ENCODE measurements around the gene KPRP.

Gene KPRP

GRCh38 chr1:152758636-152759035 lies 811 bp downstream of the KPRP start:
- DNase-seq (ENCODE audit: low spot score in 2 of 2): no peak
- H3K27me3 Mint-ChIP-seq: peaks cover 13% of the 10 kb centered on the region

GRCh38 chr1:152759453-152760173 lies 1.8 kb downstream of the KPRP start:
- Mint-ChIP-seq H3K27me3 (peaks cover 13% of the 10 kb centered on the region), H3K36me3 (no peaks in the 10 kb centered on the region), H3K27ac (no peak overlapping the region), H3K4me3 (no peak overlapping the region), H3K4me1 (no peaks in the 10 kb centered on the region), H3K9me3 (no peaks in the 10 kb centered on the region)
- ATAC-seq (ENCODE audit: low read depth) (no peak), DNase-seq (ENCODE audit: low spot score in 2 of 2) (no peak)

More at GRCh38 chr1:152758636-152759035, 811 bp downstream of the KPRP start:
- Mint-ChIP-seq H3K4me1 (no peaks in the 10 kb centered on the region), H3K36me3 (no peaks in the 10 kb centered on the region), H3K9me3 (no peaks in the 10 kb centered on the region), H3K4me3 (no peak overlapping the region), H3K27ac (no peak overlapping the region)
- ATAC-seq (ENCODE audit: low read depth): no peak

DNA sequence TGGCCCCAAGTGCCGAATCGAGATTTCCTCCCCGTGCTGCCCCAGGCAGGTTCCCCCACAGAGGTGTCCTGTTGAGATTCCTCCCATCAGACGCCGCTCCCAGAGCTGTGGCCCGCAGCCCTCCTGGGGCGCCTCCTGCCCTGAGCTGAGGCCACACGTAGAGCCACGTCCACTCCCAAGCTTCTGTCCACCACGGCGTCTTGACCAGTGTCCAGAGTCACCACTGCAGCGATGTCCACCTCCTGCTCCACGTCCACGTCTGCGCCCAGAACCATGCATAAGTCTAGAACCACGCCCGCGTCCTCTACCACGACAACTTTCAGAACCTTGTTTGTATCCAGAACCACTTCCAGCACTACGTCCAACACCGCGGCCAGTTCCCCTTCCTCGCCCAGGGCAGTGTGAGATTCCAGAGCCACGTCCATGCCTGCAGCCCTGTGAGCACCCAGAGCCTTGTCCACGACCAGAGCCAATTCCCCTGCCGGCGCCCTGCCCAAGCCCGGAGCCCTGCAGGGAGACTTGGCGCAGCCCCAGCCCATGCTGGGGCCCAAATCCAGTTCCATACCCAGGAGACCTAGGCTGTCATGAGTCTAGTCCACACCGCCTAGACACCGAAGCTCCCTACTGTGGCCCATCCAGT lies 2.8 kb downstream of the KPRP start:
- ATAC-seq (ENCODE audit: low read depth) (no peak), DNase-seq (ENCODE audit: low spot score in 2 of 2) (no peak)
- no peaks in the 10 kb centered on the region for H3K36me3 Mint-ChIP-seq
- no peaks in the 10 kb centered on the region for H3K4me1 Mint-ChIP-seq
- H3K9me3 Mint-ChIP-seq: no peaks in the 10 kb centered on the region
- no peak overlapping the region for H3K4me3 Mint-ChIP-seq
- H3K27ac Mint-ChIP-seq: no peak overlapping the region
- H3K27me3 Mint-ChIP-seq: peaks cover 17% of the 10 kb centered on the region

DNA sequence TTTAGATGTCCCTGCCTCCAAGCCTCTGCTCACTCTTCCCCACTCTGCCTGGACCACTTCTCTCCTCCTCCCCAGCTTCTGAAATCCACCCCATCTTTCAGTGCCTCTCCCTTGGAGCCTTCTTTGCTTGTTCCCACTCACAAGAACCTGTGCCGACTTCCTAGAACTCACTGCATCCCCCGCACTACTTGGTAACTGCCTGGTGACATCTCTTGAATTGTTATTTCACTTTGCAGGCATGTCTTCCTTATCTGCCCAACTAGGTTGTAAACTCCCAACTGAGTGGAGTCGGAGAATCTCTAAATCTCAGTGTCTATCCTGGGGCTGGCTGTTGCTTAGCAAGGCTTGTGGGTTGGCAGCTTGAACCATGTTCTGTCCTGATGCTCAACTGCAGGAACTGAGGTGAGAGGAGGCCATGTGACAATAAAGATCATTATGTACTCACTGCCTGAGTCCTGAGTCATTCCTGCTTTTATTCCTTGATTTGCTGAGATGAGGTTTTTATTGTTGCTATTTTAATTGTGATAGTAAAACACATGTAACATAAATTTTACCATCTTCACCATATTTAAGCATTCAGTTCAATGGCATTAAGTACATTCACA lies 3.9 kb downstream of the KPRP start:
- Mint-ChIP-seq H3K36me3 (no peaks in the 10 kb centered on the region), H3K4me3 (no peak overlapping the region), H3K27ac (no peak overlapping the region), H3K9me3 (no peaks in the 10 kb centered on the region), H3K4me1 (no peaks in the 10 kb centered on the region), H3K27me3 (peaks cover 13% of the 10 kb centered on the region)
- no peak for ATAC-seq (ENCODE audit: low read depth)
- no peak for DNase-seq (ENCODE audit: low spot score in 2 of 2)

DNA sequence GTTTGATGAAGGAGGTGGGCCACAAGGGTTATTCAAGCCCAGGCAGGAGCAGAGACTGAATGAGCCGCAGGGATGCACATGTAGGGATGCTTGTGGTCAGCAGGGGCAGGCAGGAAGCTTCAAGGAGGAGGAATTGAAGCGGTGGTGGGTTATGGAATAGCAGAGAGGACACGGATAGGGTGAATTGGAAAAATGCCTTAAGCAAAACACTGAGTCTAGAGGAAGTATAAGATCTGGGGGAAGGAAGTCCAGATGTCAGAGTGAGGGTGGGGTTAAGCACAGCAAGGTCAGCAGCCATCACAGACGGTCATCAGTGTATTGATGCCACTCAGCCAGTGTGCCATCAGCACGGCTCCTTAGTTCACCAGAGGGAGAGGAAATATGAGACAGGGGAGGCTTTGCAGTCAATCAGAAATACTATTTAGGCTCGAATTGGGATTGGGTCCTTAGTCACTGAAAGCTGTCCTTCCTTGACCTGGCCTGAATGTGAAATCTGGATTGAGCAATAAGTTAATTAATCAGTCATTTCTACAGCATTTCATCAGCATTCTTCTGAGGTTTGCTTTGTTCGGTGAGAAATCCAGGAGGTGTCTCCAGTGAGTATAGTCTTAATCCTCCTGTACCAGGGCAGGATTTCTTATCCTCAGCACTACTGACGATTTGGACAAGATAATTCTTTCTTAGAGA lies 11.2 kb downstream of the KPRP start:
- H3K36me3 Mint-ChIP-seq: peaks cover 1% of the 10 kb centered on the region
- peaks cover 6% of the 10 kb centered on the region for H3K9me3 Mint-ChIP-seq
- H3K4me1 Mint-ChIP-seq: no peaks in the 10 kb centered on the region
- no peak overlapping the region for H3K4me3 Mint-ChIP-seq
- ATAC-seq (ENCODE audit: low read depth): no peak
- H3K27me3 Mint-ChIP-seq: peaks cover 10% of the 10 kb centered on the region
- no peak for DNase-seq (ENCODE audit: low spot score in 2 of 2)
- H3K27ac Mint-ChIP-seq: no peak overlapping the region

DNA sequence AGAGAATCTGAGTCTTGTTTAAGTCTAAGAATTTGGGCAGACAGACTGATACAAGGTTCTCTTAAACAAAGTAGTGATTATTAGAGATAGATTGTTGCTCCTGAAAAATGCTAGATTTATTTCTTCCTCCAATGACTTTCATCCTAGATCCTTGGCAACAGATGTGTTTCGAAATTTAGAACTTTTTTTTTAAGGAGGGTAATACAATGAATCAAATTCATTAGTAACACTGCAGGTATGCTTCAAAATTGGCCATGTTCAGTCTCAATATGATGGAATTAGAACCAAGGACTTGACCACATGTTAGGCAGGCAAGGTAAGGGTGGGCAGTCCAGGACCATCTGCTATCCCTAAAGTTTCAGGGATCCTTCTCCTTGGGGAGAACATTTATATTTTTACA lies 12.6 kb downstream of the KPRP start:
- H3K4me3 Mint-ChIP-seq: no peak overlapping the region
- H3K36me3 Mint-ChIP-seq: peaks cover 1% of the 10 kb centered on the region
- DNase-seq (ENCODE audit: low spot score in 2 of 2): no peak
- peaks cover 8% of the 10 kb centered on the region for H3K9me3 Mint-ChIP-seq
- no peaks in the 10 kb centered on the region for H3K4me1 Mint-ChIP-seq
- H3K27me3 Mint-ChIP-seq: peaks cover 16% of the 10 kb centered on the region
- H3K27ac Mint-ChIP-seq: no peak overlapping the region
- no peak for ATAC-seq (ENCODE audit: low read depth)

DNA sequence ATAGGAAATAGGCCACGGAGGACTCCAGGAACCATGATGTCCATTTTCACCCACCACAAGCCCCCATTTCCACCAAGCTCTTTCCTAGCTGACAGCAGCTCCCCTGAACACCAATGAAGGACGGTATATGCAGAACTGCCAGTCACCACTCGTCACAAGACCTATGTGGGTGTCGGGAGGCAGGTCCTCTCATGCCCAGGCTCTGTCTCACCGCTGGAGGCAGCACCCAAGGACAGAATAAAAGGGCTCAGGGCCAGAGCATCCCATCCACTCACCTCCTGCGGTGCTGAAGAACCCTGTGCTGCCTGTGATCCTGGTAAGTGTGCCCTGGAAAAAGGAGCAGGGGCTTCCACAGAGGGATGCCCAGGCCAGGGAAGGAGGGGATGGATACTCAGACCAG lies 17.1 kb downstream of the KPRP start, which contains the start of gene LCE1F:
LCE1F (plus strand) TSS at position 266 of the 400 bp plus-strand sequence. CDS start 1,232 bp downstream, outside the sequence.
- DNase-seq (ENCODE audit: low spot score in 2 of 2) (no peak), ATAC-seq (ENCODE audit: low read depth) (no peak)
- Mint-ChIP-seq H3K9me3 (peaks cover 8% of the 10 kb centered on the region), H3K4me1 (no peaks in the 10 kb centered on the region), H3K27me3 (peaks cover 23% of the 10 kb centered on the region), H3K27ac (no peak within 1 kb of the TSS), H3K4me3 (no peak within 1 kb of the TSS), H3K36me3 (peaks cover 1% of the 10 kb centered on the region)

DNA sequence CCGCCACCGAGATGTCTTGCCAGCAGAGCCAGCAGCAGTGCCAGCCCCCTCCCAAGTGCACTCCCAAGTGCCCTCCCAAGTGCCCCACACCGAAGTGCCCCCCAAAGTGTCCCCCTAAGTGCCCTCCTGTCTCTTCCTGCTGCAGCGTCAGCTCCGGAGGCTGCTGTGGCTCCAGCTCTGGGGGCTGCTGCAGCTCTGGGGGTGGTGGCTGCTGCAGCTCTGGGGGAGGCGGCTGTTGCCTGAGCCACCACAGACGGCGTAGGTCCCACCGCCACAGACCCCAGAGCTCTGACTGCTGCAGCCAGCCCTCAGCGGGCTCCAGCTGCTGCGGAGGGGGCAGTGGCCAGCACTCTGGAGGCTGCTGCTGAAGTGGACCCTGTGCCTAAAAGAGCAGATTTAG lies 18.5 kb downstream of the KPRP start:
- no peak for DNase-seq (ENCODE audit: low spot score in 2 of 2)
- no peaks in the 10 kb centered on the region for H3K4me1 Mint-ChIP-seq
- H3K4me3 Mint-ChIP-seq: no peak overlapping the region
- peaks cover 23% of the 10 kb centered on the region for H3K27me3 Mint-ChIP-seq
- H3K27ac Mint-ChIP-seq: no peak overlapping the region
- ATAC-seq (ENCODE audit: low read depth): no peak
- peaks cover 7% of the 10 kb centered on the region for H3K9me3 Mint-ChIP-seq
- no peaks in the 10 kb centered on the region for H3K36me3 Mint-ChIP-seq

- no peak for ATAC-seq (ENCODE audit: low read depth)
- Mint-ChIP-seq H3K4me1 (no peaks in the 10 kb centered on the region), H3K4me3 (no peak overlapping the region), H3K27me3 (peaks cover 21% of the 10 kb centered on the region), H3K36me3 (no peaks in the 10 kb centered on the region), H3K27ac (no peak overlapping the region), H3K9me3 (peaks cover 3% of the 10 kb centered on the region)
- DNase-seq (ENCODE audit: low spot score in 2 of 2): no peak
Measured at GRCh38 chr1:152777510-152778137, 19.8 kb downstream of the KPRP start.

DNA sequence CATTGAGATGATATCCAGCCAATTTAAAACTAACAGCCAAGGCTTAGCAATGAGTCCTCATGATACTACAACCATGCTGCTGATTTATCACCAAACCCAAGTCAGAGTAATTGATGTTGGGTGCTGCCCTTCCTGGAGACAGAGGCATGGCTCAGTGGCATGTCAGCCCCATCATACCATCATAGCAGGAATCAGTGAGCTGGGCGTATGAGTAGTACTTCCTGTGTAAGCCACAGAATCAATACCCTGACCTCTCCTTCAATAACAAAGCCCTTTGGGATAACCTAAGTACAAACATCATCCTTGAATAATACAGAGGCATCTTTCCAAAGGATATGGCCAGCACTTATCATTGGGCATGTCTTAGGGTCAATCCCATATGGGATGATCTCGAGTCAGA lies 25.3 kb downstream of the KPRP start:
- ATAC-seq (ENCODE audit: low read depth) (no peak), DNase-seq (ENCODE audit: low spot score in 2 of 2) (no peak)
- H3K4me3 Mint-ChIP-seq: no peak overlapping the region
- no peaks in the 10 kb centered on the region for H3K4me1 Mint-ChIP-seq
- H3K36me3 Mint-ChIP-seq: no peaks in the 10 kb centered on the region
- no peaks in the 10 kb centered on the region for H3K9me3 Mint-ChIP-seq
- no peak overlapping the region for H3K27ac Mint-ChIP-seq
- peaks cover 21% of the 10 kb centered on the region for H3K27me3 Mint-ChIP-seq

DNA sequence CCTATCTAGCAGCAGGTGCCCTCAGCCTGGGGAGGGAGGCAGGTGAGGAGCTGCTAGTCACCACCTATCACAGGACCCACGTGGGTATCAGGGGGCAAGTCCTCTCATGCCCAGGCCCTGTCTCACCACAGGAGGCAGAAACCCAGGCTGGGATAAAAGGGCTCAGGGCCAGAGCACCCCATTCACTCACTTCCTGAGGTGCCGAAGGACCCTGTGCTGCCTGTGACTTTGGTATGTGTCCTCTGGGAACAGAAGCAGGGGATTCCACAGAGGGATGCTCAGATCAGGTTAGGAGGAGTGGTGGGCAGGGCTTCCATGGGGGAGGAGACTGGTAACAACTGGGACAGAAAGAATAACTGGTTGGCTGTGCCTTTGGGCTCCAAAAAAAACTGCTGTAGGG lies 28.3 kb downstream of the KPRP start, which contains the start of gene LCE1E:
LCE1E (plus strand) TSS at position 181 of the 400 bp plus-strand sequence. CDS start 1,043 bp downstream, outside the sequence.
- peaks cover 15% of the 10 kb centered on the region for H3K27me3 Mint-ChIP-seq
- no peaks in the 10 kb centered on the region for H3K4me1 Mint-ChIP-seq
- ATAC-seq (ENCODE audit: low read depth): no peak

DNA sequence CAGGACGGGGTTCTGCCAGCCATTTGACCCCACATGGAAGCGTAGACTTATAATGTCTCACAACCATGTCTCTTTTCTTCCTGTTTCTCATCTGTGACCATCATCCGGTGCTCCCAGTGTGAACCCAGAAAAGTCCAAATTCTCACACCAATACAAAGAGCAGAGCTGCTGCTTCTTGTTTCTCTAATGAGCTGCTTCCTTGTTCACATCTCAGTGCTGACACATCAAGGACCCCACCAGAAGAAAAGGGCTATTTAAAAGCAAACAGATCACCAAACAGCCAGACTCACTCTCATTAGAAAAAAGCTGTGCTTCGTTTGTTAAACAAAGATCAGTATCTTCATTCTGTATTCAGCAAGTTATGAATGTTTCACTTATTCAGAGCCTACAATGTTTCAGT lies 37.9 kb downstream of the KPRP start:
- H3K9me3 Mint-ChIP-seq: peaks cover 3% of the 10 kb centered on the region
- no peaks in the 10 kb centered on the region for H3K4me1 Mint-ChIP-seq
- H3K4me3 Mint-ChIP-seq: no peak overlapping the region
- ATAC-seq (ENCODE audit: low read depth): no peak
- H3K27ac Mint-ChIP-seq: no peak overlapping the region
- peaks cover 2% of the 10 kb centered on the region for H3K27me3 Mint-ChIP-seq
- no peaks in the 10 kb centered on the region for H3K36me3 Mint-ChIP-seq
- no peak for DNase-seq (ENCODE audit: low spot score in 2 of 2)

More for the DNA sequence above, 28.3 kb downstream of the KPRP start, which contains the start of gene LCE1E:
- Mint-ChIP-seq H3K9me3 (no peaks in the 10 kb centered on the region), H3K27ac (no peak within 1 kb of the TSS), H3K4me3 (no peak within 1 kb of the TSS), H3K36me3 (no peaks in the 10 kb centered on the region)
- DNase-seq (ENCODE audit: low spot score in 2 of 2): no peak

DNA sequence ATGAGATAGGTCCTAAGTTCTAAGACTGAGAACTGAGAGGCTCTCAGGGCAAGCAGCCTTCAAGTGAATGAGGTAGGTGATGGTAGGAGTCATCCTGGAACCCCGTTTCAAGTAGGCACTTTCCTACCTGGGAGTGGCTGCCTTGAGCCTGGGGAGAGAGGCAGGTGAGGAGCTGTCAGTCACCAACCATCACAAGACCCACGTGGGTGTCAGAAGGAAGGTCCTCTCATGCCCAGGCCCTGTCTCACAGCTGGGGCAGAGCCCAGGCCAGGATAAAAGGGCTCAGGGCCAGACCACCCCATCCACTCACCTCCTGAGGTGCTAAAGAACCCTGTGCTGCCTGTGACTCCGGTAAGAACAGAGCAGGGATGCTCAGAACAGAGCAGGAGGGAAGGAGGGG lies 38.6 kb downstream of the KPRP start, which contains the start of gene LCE1D:
LCE1D (plus strand) TSS at position 301 of the 400 bp plus-strand sequence. CDS start 1,074 bp downstream, outside the sequence.
- no peak for ATAC-seq (ENCODE audit: low read depth)
- no peak within 1 kb of the TSS for H3K27ac Mint-ChIP-seq
- H3K4me3 Mint-ChIP-seq: no peak within 1 kb of the TSS
- H3K27me3 Mint-ChIP-seq: peaks cover 6% of the 10 kb centered on the region
- no peaks in the 10 kb centered on the region for H3K4me1 Mint-ChIP-seq
- no peaks in the 10 kb centered on the region for H3K36me3 Mint-ChIP-seq
- peaks cover 3% of the 10 kb centered on the region for H3K9me3 Mint-ChIP-seq
- DNase-seq (ENCODE audit: low spot score in 2 of 2): no peak
